ENCODE measurements around the gene GDNF.

Gene GDNF

GRCh38 chr5:37844009-37844408 is 4.2 kb upstream of the GDNF start:
- DNase-seq, result no peak

- DNase-seq, result no peak
Measured at GRCh38 chr5:37842048-37842447, 2.2 kb upstream of the GDNF start.

- no peak for DNase-seq
Measured at GRCh38 chr5:37841203-37841602, 1.4 kb upstream of the GDNF start.

GRCh38 chr5:37840053-37841034 is 503 bp upstream of the GDNF start:
- DNase-seq, result no peak

GRCh38 chr5:37838933-37839341 is 904 bp downstream of the GDNF start:
- DNase-seq, result no peak

- no peak for DNase-seq
Measured at GRCh38 chr5:37838152-37838932, 1.5 kb downstream of the GDNF start.

GRCh38 chr5:37837414-37838032 is 2.3 kb downstream of the GDNF start:
- peak; percentile 42 for DNase-seq

- DNase-seq, result no peak
Measured at GRCh38 chr5:37836592-37837413, 3.0 kb downstream of the GDNF start.

- DNase-seq, result no peak
Measured at GRCh38 chr5:37836235-37836591, 3.6 kb downstream of the GDNF start.

- DNase-seq, result no peak
Measured at GRCh38 chr5:37835380-37835973, 4.4 kb downstream of the GDNF start.

- DNase-seq, result no peak
Measured at GRCh38 chr5:37834542-37835379, 5.1 kb downstream of the GDNF start.

GRCh38 chr5:37833990-37834389 is 5.9 kb downstream of the GDNF start:
- no peak for DNase-seq

- DNase-seq, result no peak
Measured at GRCh38 chr5:37831821-37832534, 7.9 kb downstream of the GDNF start.

- DNase-seq, result no peak
Measured at GRCh38 chr5:37830348-37830747, 9.5 kb downstream of the GDNF start.

- DNase-seq, result no peak
Measured at GRCh38 chr5:37825334-37825915, 14.4 kb downstream of the GDNF start.

GRCh38 chr5:37823433-37824152 is 16.2 kb downstream of the GDNF start:
- no peak for DNase-seq

GRCh38 chr5:37816883-37817282 is 23.0 kb downstream of the GDNF start:
- DNase-seq, result no peak

- DNase-seq, result no peak
Measured at GRCh38 chr5:37816331-37816730, 23.5 kb downstream of the GDNF start.

- DNase-seq, result no peak
Measured at GRCh38 chr5:37815913-37816312, 23.9 kb downstream of the GDNF start.
